HepG2 (cell line): ENCODE data around the gene ADAMTS2. TPM values are rescaled to one million over a fixed set of nuclear protein-coding genes. Genes with fewer than 3 reads are reported as not detected.

Experiments
- BCL6 ChIP-seq: IDR thresholded peaks from 2 replicates; pipeline ENCODE4 v1.6.1; 2016; ENCODE audit warnings: missing genetic modification reagents, missing compliant biosample characterization
- NR1H2 ChIP-seq: sonication (generic); formaldehyde crosslinking; IDR thresholded peaks from 2 replicates; pipeline ENCODE4 v1.8.1; 2022; ENCODE audit warnings: low read depth, missing genetic modification reagents, borderline replicate concordance
- PRDM15 ChIP-seq: sonication (generic); formaldehyde crosslinking; IDR thresholded peaks from 2 replicates; pipeline ENCODE4 v1.4.0; 2020; ENCODE audit warnings: missing genetic modification reagents
- SIN3B ChIP-seq: fragments of 150-350 bp; IDR thresholded peaks from 2 replicates; pipeline ENCODE4 v1.6.1; 2014; ENCODE audit warnings: low read length
- TRIM22 ChIP-seq: fragments of 450-650 bp; IDR thresholded peaks from 2 replicates; pipeline ENCODE4 v1.6.1; 2017
- ZNF280D ChIP-seq: sonication (generic); formaldehyde crosslinking; IDR thresholded peaks from 2 replicates; pipeline ENCODE4 v1.5.1; 2020; ENCODE audit warnings: mild to moderate bottlenecking, missing genetic modification reagents
- polyA plus RNA-seq, 8 experiments: library from polyadenylated mRNA; depleted of rRNA in 3 of 8; stranded (reverse) in 7 of 8; unstranded in 1 of 8; fragments of >200 nt; fragmentation: Illumina TruSeq in 4 of 8; extraction: Trizol in 4 of 8; gene quantifications; 2 replicates each; pipeline versions ENCODE4 v1.2.1 to v1.2.3, GENCODE V29; 2011 to 2016; ENCODE audit warnings: low read depth in 4 of 8, missing spikeins in 1 of 8, mixed read lengths in 1 of 8; ENCODE audit not compliant: insufficient read depth in 1 of 8
- total RNA-seq, 5 experiments: library from RNA; depleted of rRNA; stranded (reverse); fragments of >200 nt; fragmentation: Illumina TruSeq; extraction: Trizol; gene quantifications; 2 replicates each; pipeline ENCODE4 v1.2.3, GENCODE V29; 2016; ENCODE audit warnings: low read depth in 1 of 5
- TF ChIP-seq, protein P1 (sequence below): sonication (generic); formaldehyde crosslinking; IDR thresholded peaks from 2 replicates; pipeline ENCODE4 v1.8.1; 2022; ENCODE audit warnings: mild to moderate bottlenecking, missing genetic modification reagents
- TF ChIP-seq, protein P2 (sequence below): sonication (generic); formaldehyde crosslinking; IDR thresholded peaks from 2 replicates; pipeline ENCODE4 v1.8.1; 2023; ENCODE audit warnings: mild to moderate bottlenecking, missing genetic modification reagents

The ADAMTS2 gene
- total and polyA plus RNA-seq, 2 of the 13 experiments (the other 11 are each of a cell fraction or from before 2014, with no cell fraction given), result 0.24 to 3.5 TPM

- TF ChIP-seq PRDM15 (CRISPR knock-in tag) (no peak), SIN3B (no peak), ZNF280D (no peak), NR1H2 (no peak), BCL6 (CRISPR knock-in tag) (no peak), TRIM22 (no peak)
- TF ChIP-seq, protein P1, sequence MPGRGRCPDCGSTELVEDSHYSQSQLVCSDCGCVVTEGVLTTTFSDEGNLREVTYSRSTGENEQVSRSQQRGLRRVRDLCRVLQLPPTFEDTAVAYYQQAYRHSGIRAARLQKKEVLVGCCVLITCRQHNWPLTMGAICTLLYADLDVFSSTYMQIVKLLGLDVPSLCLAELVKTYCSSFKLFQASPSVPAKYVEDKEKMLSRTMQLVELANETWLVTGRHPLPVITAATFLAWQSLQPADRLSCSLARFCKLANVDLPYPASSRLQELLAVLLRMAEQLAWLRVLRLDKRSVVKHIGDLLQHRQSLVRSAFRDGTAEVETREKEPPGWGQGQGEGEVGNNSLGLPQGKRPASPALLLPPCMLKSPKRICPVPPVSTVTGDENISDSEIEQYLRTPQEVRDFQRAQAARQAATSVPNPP (CRISPR knock-in tag), result no peak
- TF ChIP-seq, protein P2, sequence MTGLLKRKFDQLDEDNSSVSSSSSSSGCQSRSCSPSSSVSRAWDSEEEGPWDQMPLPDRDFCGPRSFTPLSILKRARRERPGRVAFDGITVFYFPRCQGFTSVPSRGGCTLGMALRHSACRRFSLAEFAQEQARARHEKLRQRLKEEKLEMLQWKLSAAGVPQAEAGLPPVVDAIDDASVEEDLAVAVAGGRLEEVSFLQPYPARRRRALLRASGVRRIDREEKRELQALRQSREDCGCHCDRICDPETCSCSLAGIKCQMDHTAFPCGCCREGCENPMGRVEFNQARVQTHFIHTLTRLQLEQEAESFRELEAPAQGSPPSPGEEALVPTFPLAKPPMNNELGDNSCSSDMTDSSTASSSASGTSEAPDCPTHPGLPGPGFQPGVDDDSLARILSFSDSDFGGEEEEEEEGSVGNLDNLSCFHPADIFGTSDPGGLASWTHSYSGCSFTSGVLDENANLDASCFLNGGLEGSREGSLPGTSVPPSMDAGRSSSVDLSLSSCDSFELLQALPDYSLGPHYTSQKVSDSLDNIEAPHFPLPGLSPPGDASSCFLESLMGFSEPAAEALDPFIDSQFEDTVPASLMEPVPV (CRISPR knock-in tag), result no peak
Measured at GRCh38 chr5:179290681-179291540, 54.4 kb downstream of the ADAMTS2 start (continued).
